Measurements from ENCODE around the gene HOXD9. TPM values are rescaled to one million over a fixed set of nuclear protein-coding genes. Genes with fewer than 3 reads are reported as not detected.

Gene HOXD9
- total RNA-seq, 1 experiment from 2014 or later, result not detected

DNA sequence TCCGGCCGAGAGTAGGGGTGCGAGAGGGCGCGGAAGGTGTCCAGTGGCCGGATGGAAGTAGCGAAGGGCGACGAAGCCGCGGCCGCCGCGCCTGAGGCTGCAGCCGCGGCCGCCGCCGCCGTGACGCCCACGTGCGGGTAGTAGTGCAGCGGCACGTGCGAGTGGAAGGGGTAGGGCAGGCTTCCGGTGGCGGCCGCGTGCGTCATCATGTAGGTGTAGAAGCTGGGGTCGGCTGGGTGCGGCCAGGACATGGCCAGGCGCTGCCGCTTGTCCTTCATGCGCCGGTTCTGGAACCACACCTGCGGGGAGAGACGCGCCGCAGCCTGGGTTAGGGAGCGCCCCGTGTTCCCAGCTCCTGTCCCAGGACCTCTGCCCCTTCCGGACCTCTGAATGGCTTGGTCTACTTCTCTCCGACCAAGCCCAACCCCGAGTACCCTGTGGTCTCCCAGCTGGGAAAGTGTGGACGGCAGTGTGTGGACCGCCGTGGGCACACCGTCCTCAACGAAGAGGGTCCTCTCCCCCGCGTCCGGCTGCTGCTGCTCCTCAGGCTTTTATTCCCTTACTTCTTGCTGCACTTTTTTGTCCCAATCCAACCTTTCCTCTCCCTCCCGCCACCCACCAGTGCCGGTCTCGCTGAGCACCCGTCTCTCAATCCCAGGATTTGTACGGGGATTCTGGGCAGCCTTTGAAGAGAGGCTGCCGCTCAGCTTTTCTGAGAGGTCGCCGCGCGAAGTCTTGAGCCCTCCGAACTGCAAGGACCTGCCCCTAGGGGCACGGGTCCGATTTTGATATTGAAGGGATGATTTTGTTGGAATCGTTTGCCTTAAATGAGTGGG is 41.8 kb upstream of the HOXD9 start:
- Histone ChIP-seq H2BK15ac (ENCODE audit: low read depth, low read length) (no peak overlapping the region), H4K20me1 (ENCODE audit: control insufficient read depth, insufficient read depth, insufficient read length) (no peaks in the 10 kb centered on the region), H4K5ac (ENCODE audit: insufficient read length, low read depth, low read length) (no peak overlapping the region), H3K14ac (ENCODE audit: insufficient read depth, low read length) (no peak overlapping the region; the same call in 1 of the 2 replicates), H3K23me2 (ENCODE audit: insufficient read length, low read depth, low read length, poor library complexity, severe bottlenecking) (peaks cover 7% of the 10 kb centered on the region), H3K79me1 (ENCODE audit: insufficient read depth, low read depth, low read length, poor library complexity, severe bottlenecking) (no peaks in the 10 kb centered on the region), H4K91ac (ENCODE audit: insufficient read length, low read depth, low read length) (no peak overlapping the region), H3K27me3 (ENCODE audit: insufficient read depth, low read length) (peaks cover 87% of the 10 kb centered on the region), H2BK12ac (ENCODE audit: insufficient read length, low read depth, low read length) (no peak overlapping the region), H2AK5ac (ENCODE audit: insufficient read length, low read length) (no peak overlapping the region), H3K18ac (ENCODE audit: insufficient read length, low read depth, low read length) (no peak overlapping the region), H3K4me2 (ENCODE audit: insufficient read depth, insufficient read length, low read length) (peak overlapping the region; percentile 50), H3K4me1 (ENCODE audit: insufficient read depth, low read length) (no peaks in the 10 kb centered on the region), H2AFZ (ENCODE audit: low read length) (no peak overlapping the region), H4K8ac (replicated peaks; ENCODE audit: insufficient read length, low read depth, low read length) (no peak overlapping the region), H2BK5ac (ENCODE audit: insufficient read length, low read length) (no peak overlapping the region), H2BK120ac (ENCODE audit: low read depth, low read length, poor library complexity, severe bottlenecking) (no peak overlapping the region), H3K27ac (ENCODE audit: insufficient read length, low read depth, low read length) (no peak overlapping the region), H3K23ac (ENCODE audit: insufficient read length, low read depth, low read length) (no peak overlapping the region), H3K9me3 (ENCODE audit: control insufficient read depth, low read depth, low read length) (no peaks in the 10 kb centered on the region), H3T11ph (ENCODE audit: low read length) (no peak overlapping the region), H3K4ac (ENCODE audit: low read depth, low read length) (no peak overlapping the region), H3K9ac (ENCODE audit: extremely low read depth, insufficient read length, low read length) (no peak overlapping the region), H2BK20ac (ENCODE audit: low read depth, low read length, poor library complexity, severe bottlenecking) (no peak overlapping the region), H3K56ac (ENCODE audit: insufficient read length, low read depth, low read length) (no peak overlapping the region), H3K79me2 (ENCODE audit: insufficient read depth, low read length) (no peaks in the 10 kb centered on the region)
- DNase-seq, result peak; percentile 58
- H3K36me3 Mint-ChIP-seq (ENCODE audit: insufficient read depth in 1 of 3, low read depth in 3 of 3), result no peaks in the 10 kb centered on the region
- peaks cover 96% of the 10 kb centered on the region for H3K27me3 Mint-ChIP-seq (ENCODE audit: low read depth)
- H3K4me1 Mint-ChIP-seq, result peaks cover 20 to 46% of the 10 kb centered on the region in 2 experiments
- peak overlapping the region; percentile 49 to 73 for H3K4me3 Mint-ChIP-seq
- H3K27ac Mint-ChIP-seq, result no peak overlapping the region
- no CpG with 5 or more reads among the region's 68 CpGs for WGBS (ENCODE audit: extremely low coverage, insufficient read length, low lambda C conversion rate)
- H3K9me3 Mint-ChIP-seq, result peaks cover 5 to 6% of the 10 kb centered on the region in 2 experiments; a peak in 4 of 5 replicates
- TF ChIP-seq, protein P1, sequence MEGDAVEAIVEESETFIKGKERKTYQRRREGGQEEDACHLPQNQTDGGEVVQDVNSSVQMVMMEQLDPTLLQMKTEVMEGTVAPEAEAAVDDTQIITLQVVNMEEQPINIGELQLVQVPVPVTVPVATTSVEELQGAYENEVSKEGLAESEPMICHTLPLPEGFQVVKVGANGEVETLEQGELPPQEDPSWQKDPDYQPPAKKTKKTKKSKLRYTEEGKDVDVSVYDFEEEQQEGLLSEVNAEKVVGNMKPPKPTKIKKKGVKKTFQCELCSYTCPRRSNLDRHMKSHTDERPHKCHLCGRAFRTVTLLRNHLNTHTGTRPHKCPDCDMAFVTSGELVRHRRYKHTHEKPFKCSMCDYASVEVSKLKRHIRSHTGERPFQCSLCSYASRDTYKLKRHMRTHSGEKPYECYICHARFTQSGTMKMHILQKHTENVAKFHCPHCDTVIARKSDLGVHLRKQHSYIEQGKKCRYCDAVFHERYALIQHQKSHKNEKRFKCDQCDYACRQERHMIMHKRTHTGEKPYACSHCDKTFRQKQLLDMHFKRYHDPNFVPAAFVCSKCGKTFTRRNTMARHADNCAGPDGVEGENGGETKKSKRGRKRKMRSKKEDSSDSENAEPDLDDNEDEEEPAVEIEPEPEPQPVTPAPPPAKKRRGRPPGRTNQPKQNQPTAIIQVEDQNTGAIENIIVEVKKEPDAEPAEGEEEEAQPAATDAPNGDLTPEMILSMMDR (conservative IDR thresholded peaks at IDR 0.05), result no peak

Measured in H9 (cell line).